Dermis blood vessel endothelial cell (primary cell): ENCODE measurements around the gene NKIRAS2. TPM values are rescaled to one million over a fixed set of nuclear protein-coding genes. Genes with fewer than 3 reads are reported as not detected.

Experiments used
- DNase-seq: peaks from one replicate; pipeline ENCODE4 v3.0.0; 2010
- total RNA-seq: library from RNA; depleted of rRNA; stranded (reverse); fragments of >200 nt; gene quantifications from 2 replicates; pipeline ENCODE4 v1.2.3, GENCODE V29; 2014

The NKIRAS2 gene
- total RNA-seq, 1 donor from 2014 or later, result 44.2 TPM

DNA sequence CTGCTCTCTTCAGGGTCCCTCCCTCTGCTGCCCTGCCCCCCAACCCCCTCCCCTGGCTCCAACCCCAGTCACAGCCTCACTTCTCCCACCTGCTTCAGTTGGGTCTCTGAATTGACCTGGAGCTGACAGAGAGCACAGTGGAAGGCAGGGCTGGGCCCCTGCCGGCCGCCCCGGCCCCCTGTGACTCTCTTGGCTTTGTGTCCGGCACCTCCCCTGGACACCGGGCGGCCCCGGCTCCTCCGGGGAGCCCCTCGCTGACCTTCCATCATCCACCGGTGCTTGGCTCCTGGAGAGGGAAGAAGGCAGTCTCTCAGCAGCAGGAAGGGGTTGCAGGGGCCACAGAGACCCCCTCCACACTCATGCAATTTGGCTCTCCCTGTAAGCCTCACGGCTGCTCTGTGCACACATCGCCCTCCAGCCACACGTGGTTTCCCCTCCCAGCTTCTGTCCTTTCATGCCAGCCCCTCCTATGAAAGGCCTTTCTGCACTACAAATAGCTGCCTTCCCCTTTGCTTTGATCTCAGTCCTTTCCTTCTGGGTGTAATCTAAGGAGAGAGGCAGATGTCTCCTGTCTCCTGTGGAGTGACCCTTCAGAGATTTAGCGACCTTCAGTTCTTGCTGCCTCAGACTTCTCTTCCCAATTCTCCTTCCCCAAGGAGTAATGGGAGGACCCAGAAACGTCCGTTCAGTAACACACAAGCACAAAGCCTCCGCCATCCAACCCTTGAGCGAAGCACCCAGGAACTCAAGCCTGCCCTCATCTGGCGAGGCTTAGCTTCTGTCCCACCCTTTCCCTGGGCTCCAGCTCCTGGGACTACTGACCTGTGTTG, 8.3 kb downstream of the NKIRAS2 start:
- DNase-seq, result no peak

DNA sequence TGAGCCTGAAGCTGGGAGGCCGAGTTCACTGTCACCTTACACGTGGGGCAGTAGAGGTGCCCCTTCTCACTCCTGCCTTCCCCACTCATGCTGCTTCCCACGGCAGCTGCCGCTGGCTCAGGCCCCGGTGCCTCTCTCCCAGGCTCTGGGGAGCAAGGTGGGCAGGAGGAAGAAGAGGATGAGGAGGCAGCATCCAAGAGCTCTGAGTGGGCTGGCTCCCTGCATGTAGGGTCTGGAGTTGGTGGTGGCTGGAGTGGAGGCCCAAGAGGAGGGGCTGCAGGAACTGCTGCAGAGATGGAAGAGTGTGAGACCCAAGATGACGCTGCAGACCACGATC, 8.9 kb downstream of the NKIRAS2 start:
- no peak for DNase-seq

DNA sequence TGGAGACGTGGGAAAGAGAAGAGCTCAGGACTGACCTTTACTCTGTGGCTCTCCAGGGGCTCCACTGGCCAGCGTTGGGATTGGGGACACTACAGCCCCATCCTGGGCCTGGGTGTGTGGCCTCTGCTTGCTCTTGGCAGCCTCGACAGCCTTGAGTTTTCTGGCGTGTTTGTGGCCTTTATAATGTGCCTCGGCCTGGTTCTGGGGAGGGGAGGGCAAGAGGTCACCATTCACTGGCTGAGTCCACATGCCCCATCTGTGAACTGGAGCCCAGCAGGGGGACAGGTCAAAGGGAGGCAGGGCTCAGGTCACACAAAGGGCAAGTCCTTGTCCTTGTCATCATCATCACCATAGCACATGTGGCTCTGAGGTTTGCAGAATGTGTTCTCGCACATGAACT, 11.7 kb downstream of the NKIRAS2 start:
- DNase-seq, result no peak

DNA sequence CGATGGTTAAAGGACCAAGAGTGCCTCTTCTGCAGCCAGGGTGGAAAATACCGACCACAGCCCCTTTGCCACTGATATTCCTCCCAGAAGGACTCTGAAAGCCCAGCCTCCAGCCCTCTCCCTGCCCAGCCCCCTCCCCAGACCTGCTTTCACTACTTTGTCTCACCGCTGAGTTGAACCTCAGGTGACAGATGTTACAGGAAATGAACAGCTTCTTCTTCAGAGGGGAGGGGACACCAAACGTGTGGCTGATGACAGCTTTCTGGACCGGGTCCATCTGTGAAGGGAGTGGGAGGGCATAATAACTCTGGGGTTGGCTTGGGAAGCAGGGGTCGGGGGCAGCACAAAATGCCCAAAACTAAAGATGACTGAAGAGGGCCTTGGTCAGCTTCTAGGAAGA, 14.2 kb downstream of the NKIRAS2 start:
- no peak for DNase-seq

DNA sequence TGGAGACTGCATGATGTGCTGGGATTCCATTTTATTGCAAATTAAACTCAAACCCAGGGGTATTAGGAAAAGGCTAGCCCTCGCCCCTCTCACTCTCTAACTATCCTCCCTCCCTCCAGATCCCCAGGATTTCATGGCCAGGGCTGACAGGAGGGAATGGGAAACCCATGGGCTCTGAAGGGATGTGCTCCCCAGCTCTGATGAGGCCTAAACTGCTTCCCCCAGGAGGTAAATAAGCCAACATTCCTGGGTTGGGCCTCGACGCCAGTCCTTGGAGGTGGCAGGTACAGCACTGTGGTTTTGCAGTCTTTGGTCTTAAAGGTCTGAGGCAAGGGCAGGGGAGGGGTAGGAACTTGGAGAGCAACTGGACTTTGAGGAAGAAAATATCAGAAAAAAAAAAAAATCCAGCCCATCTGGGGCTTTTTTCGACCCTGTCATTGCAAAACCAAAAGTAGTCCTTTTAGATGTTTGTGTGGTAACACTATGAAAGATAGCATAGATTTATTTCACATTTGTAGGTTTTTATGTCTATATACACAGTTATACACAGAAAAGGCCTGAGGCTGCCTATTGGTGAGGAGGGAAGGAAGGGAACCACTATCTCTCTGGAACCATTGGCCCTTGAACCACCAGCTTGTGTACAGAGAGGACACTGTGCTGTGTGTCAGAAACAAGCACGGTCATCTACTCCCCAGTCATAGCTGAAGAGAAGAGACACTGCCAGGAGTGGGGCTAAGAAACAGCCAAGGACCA, 18.5 kb downstream of the NKIRAS2 start:
- DNase-seq, result no peak

DNA sequence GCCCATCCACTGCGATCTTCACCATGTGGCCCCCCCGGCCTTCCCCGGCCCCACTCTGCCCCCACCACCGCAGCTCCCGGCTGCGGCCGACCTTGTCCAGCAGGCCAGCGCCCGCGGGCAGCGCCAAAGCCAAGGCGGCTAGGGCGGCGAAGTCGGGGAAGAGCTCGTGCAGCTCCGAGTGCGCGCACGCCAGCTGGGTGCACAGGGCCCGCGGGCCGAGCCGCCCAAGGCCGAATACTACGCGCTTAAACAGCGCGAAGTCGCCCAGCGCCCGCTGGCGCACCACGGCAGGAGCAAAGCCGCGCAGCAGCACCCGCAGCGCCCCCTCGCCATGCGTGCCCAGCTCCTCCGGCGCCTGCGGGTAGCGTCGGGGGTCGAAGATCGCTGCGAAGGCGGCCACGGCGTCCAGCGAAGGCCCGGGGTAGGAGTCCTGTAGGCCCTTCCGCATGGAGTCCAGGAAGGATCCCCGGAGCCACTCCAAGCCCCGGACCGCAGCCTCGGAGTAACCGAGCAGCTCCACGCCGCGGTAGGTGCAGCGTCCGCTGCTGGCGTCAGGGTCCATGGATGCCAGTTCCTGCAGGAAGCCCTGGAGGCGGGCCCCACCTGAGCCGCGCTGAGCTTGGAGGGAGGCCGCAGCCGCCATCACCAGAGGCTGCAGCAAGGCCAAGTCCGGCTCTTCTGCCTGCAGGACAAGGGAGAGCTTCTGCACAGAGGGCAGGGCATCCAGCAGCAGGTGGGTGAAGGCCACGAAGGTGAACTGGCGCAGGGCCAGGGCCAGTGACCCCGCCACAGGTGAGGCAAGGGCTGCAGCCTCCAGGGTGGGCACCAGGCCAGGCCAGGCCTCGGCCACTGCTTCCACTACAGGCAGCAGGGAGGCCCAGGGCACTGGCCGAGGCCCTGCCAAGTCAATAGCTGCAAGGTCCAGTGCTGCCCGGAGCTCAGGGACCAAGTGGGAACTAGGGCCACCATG, 20.2 kb downstream of the NKIRAS2 start:
- DNase-seq, result peak; percentile 41

DNA sequence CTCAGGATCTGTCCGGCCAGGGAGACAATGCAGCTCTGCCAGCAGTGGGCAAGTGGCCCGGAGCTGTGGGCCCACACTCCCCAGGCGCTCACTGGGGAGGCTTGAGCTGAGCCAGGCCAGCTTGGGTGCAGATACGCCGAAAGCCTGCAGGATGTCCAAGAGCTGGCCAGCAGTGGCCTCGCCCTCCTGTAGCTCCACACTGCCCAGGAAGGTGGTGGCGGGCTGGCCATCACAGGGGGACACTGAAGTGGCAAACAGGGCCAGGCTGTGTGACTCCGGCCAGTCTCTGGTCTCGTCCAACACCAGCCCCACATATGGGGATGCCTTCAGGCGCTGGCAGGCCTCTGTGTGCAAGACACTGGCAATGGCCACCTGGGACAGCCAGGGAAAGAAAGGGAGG, 20.9 kb downstream of the NKIRAS2 start:
- DNase-seq, result no peak

DNA sequence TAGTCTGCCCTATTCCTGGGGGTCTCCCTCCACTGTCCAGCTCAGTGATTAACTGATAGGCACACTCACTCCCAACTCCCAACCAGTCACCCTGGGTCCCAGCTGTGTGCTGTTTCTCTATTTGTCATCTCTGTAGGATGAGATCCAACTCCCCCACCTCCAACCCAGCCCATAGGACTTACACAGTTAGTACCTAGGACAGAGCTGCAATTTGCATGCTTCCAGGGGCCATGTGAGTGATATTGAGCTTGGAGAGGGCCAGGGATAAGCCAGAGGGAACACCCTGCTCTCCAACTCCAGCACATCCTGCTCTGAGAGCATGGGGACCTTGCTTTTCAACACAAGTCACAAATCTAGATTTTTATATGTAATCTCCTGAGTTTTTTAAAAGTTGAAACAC, 21.7 kb downstream of the NKIRAS2 start:
- no peak for DNase-seq

DNA sequence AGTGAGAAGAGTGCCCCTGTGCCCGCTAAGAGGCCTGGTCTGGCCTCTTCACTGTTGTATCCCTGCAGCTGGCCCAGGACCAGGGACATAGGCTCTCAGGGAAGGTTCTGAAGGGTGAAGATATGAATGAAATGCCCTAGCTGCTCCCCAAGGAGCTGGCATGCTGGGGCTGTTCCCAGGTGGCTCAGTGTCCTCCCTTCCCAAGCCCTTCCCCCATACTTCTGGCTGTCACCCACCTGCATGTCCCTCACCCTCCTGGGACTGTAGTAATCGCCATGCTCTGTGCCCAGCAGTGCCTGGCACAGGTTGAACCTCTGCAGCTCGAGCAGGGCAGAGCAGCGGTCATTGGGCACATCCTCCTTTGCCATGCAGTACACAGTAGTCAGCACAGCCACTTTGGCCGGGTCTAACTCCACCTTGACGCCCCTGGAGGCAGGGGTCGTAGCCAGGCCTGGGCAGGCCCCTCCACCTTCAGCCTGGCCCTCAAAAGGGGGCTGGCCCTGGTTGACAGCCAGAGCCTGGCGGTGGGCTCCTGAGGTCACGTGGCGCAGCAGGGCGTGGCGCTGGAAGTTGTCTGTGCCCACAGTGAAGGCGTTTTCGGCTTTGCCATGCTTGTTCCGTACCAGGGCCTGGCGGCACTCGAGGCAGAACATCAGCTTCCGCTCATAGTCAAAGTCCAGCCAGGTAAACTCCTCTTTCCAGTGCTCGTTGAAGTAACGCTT, 22.9 kb downstream of the NKIRAS2 start:
- no peak for DNase-seq

DNA sequence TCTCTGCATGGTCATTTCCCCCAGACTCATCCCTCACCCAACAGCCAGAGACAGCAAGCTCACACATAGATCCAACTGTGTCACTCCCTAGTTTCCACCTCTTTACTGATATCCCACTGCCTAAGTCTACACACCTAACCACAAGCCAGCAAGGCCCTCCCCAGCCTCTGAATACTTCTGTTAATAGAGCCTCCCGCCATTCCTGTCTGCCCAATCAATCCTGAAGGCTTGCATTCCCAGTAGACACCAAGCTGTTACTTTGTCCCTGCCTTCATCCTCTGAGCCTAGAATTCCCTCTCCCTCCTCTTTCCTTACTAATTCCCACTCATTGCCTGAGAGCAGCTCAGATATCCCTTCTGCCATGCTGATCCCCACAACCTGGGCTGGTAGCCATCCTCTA, 25.8 kb downstream of the NKIRAS2 start:
- DNase-seq, result no peak

DNA sequence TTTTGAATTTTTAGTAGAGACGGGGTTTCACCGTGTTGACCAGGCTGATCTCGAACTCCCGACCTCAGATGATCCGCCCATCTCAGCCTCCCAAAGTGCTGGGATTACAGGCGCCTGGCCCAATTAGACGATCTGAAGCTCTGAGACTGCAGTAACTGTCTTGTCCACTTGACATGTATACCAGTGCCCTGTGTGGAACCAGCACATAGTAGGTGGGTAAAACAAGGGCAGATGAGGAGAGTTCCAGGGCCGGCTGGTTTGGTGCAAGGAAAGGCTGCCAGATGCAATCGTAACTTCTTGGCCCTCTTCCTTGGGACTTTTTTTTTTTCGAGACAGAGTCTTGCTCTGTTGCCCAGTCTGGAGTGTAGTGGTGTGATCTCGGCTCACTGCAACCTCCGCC, 27.5 kb downstream of the NKIRAS2 start:
- DNase-seq, result no peak

DNA sequence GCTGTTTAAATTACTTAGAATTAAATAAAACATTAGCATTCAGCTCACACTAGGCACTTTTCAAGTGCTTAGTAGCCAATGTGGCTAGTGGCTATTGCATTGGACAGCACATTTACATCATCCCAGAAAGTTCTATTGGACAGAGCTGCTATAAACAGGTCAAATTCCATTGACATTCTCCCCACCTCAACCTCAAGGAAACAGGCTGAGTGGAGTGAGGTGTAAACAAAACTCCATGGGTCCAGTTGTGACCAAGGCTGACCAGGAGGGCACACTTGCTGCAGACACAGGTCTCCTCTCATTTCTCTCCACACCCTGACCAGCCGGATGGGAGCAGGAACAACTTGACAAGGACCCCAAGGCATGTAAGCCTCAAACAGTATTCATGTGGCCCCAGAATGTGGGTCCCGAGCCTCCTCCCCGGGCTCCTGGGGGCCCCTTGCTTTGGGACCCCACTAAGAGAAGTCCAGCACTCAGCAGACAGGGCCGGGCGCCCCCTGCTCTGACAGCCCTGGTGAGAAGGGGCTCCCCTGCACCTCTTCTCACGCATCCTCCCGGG, 30.0 kb downstream of the NKIRAS2 start:
- DNase-seq, result no peak

DNA sequence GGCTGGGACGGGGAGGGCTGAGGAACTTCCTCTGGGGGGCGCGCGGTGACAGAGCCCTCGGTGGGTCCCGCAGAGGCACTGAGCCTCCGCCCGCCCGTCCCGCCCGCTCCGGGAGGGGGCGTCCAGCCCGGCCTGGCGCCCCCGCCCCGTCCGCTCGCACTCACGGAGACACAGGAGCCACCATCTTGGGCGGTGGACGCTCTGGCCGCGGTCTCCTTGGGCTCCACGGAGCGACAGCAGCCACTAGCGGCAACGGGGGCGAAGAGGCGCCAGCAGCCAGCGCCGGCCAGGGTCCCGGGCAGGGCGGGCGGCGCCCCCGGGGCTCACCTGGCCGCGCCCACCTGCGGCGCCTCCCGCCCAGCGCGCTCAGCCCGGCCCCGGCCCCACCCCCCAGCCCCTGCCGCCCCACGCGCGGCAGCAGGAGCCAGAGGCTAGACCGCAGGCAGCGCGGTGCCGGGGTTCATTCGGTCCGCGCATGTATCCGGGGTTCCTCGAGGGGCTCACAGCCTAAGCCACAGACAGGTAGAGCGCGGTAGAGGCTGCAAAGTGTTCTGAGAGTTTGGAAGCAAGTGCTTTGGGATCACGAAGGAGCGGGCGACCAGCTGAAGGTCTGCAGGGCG, 30.6 kb downstream of the NKIRAS2 start, which contains the start of gene C17orf113:
C17orf113 (minus strand) TSS at position 209 of the 620 bp plus-strand sequence. CDS start 7,225 bp downstream, outside the sequence.
- DNase-seq, result peak; percentile 59

DNA sequence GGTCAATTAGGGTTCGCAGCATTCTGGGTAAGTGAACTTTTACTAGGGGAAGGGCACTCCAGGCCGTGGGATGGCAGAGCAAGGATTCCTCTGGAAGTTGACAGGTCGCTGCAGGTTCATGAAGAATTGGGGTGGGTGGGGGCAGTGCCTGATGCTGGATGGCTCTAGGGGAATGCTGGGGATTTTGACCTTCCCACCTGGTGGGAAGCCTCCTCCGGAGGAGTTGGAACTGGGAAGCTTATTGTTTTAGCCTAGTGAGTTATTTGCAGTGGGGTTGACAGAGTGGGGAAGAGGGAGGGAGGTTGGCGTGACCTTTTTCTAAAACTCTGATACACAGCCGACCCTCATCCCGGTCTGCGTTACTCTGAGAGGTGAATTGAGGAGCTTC, 31.1 kb downstream of the NKIRAS2 start:
- no peak for DNase-seq

DNA sequence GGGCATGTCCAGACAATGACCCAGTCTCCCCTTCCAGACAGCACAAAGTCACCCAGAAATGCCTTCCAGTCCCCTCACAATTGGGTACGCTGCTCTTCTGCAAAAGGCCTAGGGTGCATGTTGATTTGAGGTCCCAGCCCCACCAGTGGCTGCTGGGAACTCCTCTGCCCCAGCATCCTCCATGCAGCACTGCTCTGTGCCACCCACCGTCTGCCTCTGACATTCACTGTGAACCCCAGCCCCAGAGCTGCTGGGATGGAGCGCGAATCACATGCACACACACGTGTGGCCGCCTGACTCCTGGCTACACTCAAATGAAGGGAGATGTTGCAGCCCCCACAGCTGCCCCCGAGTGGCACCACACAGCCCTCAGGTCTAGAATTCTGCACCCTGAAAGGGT, 31.8 kb downstream of the NKIRAS2 start:
- no peak for DNase-seq

DNA sequence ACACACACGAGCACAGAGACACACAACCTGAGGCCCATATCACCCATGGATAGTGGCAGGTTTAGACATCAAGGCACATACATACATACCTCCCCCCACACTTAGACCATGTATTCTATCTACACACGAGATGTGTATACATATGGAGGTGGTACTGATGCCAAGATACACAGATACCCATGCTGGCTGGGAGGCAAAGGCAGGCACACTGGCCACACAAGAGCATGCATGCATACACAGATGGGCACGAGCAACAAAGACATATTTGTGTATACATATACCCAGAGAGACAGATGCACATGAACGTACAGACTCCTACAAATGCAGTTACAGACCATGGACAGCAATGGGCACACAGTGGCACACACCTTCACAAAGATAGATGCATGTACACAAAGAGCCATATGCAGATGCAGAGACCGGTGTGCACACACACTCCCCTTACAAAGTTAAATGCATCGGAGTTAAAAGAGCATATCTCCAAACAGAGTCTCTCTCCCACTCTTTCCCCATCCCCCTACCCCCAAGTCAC, 32.5 kb downstream of the NKIRAS2 start:
- DNase-seq, result no peak

DNA sequence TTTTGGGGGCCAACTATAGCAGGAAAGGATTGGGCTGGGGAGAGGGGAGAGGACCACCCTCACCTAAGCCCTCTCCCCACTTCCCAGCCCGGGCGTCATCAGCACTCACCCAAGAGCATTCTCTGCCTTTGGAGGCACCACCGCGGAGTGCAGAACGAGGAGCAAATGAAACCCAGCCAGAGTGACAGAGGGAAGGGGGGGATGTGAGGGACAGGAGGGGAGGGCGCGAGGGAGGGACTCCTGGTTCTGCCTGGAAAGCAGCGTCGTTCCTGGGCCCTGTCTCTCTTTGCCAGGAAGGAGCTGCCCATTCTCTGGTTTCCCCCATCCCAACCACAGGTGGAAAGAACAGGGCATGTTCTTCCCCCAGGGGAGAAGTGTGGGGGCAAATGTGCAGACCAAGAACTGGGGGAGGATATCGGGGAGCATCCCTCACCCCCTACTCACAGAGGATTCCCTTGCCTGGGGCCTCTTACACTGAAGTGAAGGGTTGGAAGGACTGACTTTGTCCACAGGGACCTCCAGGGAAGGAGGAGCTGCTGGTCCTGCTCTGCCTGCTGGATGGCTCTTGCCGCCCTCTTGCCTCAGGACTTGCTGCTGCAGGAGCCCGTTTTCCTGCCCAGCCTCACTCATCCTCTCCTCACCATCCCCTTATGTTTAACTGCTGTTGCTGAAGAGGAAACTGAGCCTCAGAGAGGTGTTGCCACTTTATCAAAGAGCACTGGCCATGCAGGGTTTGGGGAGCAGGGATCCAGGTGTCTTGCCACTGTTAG, 34.0 kb downstream of the NKIRAS2 start:
- no peak for DNase-seq

DNA sequence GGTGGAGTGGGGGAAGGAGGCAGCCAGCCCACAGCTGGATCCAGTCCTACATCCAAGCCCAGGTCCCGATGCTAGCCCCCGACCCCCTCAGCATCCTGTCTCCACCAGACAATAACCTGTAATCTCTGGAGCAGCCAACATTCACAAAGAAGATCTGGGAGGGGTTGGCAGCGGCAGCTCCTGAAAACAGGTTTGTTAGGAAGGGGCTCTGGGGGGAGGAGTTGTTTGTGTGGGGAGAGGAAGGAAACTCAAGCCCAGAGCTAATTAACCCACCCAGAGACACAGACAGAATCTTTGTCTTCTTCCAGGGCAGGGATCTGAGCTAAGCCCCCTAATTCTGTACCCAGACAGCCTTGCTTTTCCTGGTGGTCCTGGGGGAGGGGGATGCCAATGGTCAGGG, 35.1 kb downstream of the NKIRAS2 start:
- DNase-seq, result no peak

DNA sequence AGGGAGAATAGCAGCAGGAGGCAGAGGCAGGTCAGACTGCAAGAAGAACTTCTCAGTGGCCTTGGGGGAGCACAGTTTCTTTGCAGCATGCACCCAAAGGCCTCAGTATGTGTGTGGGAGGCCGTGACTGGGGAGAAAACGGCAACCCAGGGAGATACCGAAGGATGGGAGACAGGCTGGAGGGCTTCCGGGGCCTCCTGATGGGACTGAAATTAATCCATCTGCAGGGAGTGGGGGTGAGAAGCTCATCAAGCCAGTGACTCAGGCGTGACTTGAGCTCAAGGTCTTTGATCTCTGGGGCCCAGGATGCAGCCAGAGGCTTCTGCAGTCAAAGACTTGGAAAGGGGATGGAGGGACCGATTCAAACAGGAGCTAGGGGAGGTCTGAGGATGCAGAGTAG, 35.6 kb downstream of the NKIRAS2 start:
- no peak for DNase-seq

DNA sequence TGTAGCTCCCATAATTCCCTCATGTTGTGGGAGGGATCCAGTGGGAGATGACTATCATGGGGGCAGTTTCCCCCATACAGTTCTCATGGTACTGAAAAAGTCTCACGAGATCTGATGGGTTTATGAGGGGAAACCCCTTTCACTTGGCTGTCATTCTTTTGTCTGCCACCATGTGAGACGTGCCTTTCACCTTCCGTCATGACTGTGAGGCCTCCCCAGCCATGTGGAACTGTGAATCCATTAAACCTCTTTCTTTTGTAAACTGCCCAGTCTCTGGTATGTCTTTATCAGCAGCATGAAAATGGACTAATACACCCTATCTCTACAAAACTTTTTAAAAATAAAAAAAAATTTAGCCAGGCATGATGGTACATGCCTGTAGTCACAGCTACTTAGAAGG, 36.7 kb downstream of the NKIRAS2 start:
- no peak for DNase-seq
